Testis (tissue), 3 donors: ENCODE data around the gene RFK. TPM values are rescaled to one million over a fixed set of nuclear protein-coding genes. Genes with fewer than 3 reads are reported as not detected.

Experiments
- DNase-seq: peaks from one replicate; pipeline ENCODE4 v3.0.0-alpha.2; 2019
- H3K27ac ChIP-seq, 2 donors: fragments of 200-600 bp; sonication (generic); one replicate each; pipeline ENCODE4 v1.5.1; 2019
- H3K27me3 ChIP-seq: fragments of 200-600 bp; sonication (generic); one replicate; pipeline ENCODE4 v1.5.1; 2019
- H3K36me3 ChIP-seq: fragments of 200-600 bp; sonication (generic); one replicate; pipeline ENCODE4 v1.5.1; 2017; ENCODE audit warnings: low read depth; ENCODE audit errors: missing control alignments
- H3K4me1 ChIP-seq: fragments of 200-600 bp; sonication (generic); one replicate; pipeline ENCODE4 v1.5.1; 2019
- H3K4me3 ChIP-seq, 2 donors: fragments of 200-600 bp; sonication (generic); one replicate each; pipeline ENCODE4 v1.5.1; 2017 to 2019
- H3K9me3 ChIP-seq: fragments of 200-600 bp; sonication (generic); one replicate; pipeline ENCODE4 v1.5.1; 2017
- CTCF ChIP-seq, 3 experiments: fragments of 450-650 bp in 2 of 3; fragments of 200-600 bp in 1 of 3; sonication (generic) in 1 of 3; IDR thresholded peaks; one replicate each; pipeline ENCODE4 v1.5.1; 2016 to 2019; ENCODE audit warnings: antibody characterized with exemption in 3 of 3, mild to moderate bottlenecking in 2 of 3, moderate library complexity in 1 of 3
- POLR2A ChIP-seq: fragments of 450-650 bp; IDR thresholded peaks from one replicate; pipeline ENCODE4 v1.6.1; 2017; ENCODE audit warnings: antibody characterized with exemption, mild to moderate bottlenecking, moderate library complexity
- WGBS, 2 donors: methylation state at CpG; one replicate each; pipeline ENCODE4 v1.1.5; 2018; 5-methylcytosine and 5-hydroxymethylcytosine counted together
- intact Hi-C: fragments of 100-400 bp; cut with DNase I; formaldehyde crosslinking; loops from one replicate; pipeline ENCODE4 v1.15.1; 2023; ENCODE audit warnings: low total_unique reads
- polyA plus RNA-seq: library from polyadenylated mRNA; stranded (reverse); fragments of 350-450 nt; fragmentation: Illumina TruSeq; extraction: RNeasy Lipid Tissue Mini Kit (QIAGEN cat#74804); gene quantifications from one replicate; pipeline ENCODE4 v1.2.3, GENCODE V29; 2014; ENCODE audit warnings: low read depth, low replicate concordance; ENCODE audit not compliant: insufficient read depth
- total RNA-seq, 2 donors: library from RNA; depleted of rRNA; stranded (reverse); fragments of >200 nt; gene quantifications; one replicate each; pipeline ENCODE4 v1.2.3, GENCODE V29; 2016

The RFK gene
- total and polyA plus RNA-seq, 3 donors from 2014 or later: 39.3 to 69.7 (median 41.8) TPM

- 89 to 95% methylated on average over 2 of the region's 2 CpGs for WGBS, 2 donors
- H3K27me3 ChIP-seq: no peaks in the 10 kb centered on the region
Observed at GRCh38 chr9:76342858-76343257, 51.4 kb downstream of the RFK start.

GRCh38 chr9:76342201-76342600, 52.0 kb downstream of the RFK start:
- H3K4me1 ChIP-seq: no peaks in the 10 kb centered on the region
- DNase-seq: no peak
- no peak overlapping the region for H3K4me3 ChIP-seq
- no peaks in the 10 kb centered on the region for H3K27me3 ChIP-seq
- H3K9me3 ChIP-seq: no peaks in the 10 kb centered on the region
- no peak overlapping the region for H3K27ac ChIP-seq
- TF ChIP-seq POLR2A: no peak
- no peak for TF ChIP-seq CTCF (IDR thresholded peaks at IDR 0.05)
- no peaks in the 10 kb centered on the region for H3K36me3 ChIP-seq
- WGBS, 2 donors: 88 to 89% methylated on average over 1 of the region's 1 CpG
- intact Hi-C loops: no loop called here

More at GRCh38 chr9:76342858-76343257, 51.4 kb downstream of the RFK start:
- no peak overlapping the region for H3K4me3 ChIP-seq
- no peaks in the 10 kb centered on the region for H3K9me3 ChIP-seq
- intact Hi-C loops: no loop called here
- no peak overlapping the region for H3K27ac ChIP-seq
- no peaks in the 10 kb centered on the region for H3K4me1 ChIP-seq
- TF ChIP-seq CTCF (IDR thresholded peaks at IDR 0.05) (no peak), POLR2A (no peak)
- no peaks in the 10 kb centered on the region for H3K36me3 ChIP-seq
- DNase-seq: no peak

- no peaks in the 10 kb centered on the region for H3K36me3 ChIP-seq
- H3K9me3 ChIP-seq: no peaks in the 10 kb centered on the region
- TF ChIP-seq CTCF (IDR thresholded peaks at IDR 0.05): no peak
- no peak for TF ChIP-seq POLR2A
- intact Hi-C loops: no loop called here
- no peaks in the 10 kb centered on the region for H3K27me3 ChIP-seq
- WGBS, 2 donors: 83 to 95% methylated on average over 1 of the region's 1 CpG
- no peaks in the 10 kb centered on the region for H3K4me1 ChIP-seq
- no peak overlapping the region for H3K4me3 ChIP-seq
- DNase-seq: no peak
- H3K27ac ChIP-seq: no peak overlapping the region
Observed at GRCh38 chr9:76341616-76342015, 52.6 kb downstream of the RFK start.

GRCh38 chr9:76338418-76338817, 55.8 kb downstream of the RFK start:
- TF ChIP-seq POLR2A (no peak), CTCF (IDR thresholded peaks at IDR 0.05) (no peak)
- DNase-seq: no peak
- H3K27ac ChIP-seq: no peak overlapping the region
- H3K4me3 ChIP-seq: no peak overlapping the region
- 83 to 87% methylated on average over 6 of the region's 6 CpGs for WGBS, 2 donors
- H3K9me3 ChIP-seq: no peaks in the 10 kb centered on the region
- intact Hi-C loops: no loop called here
- H3K4me1 ChIP-seq: no peaks in the 10 kb centered on the region
- no peaks in the 10 kb centered on the region for H3K27me3 ChIP-seq
- H3K36me3 ChIP-seq: no peaks in the 10 kb centered on the region

GRCh38 chr9:76336027-76336426, 58.2 kb downstream of the RFK start:
- WGBS, 2 donors: 96 to 100% methylated on average over 1 of the region's 1 CpG
- Histone ChIP-seq H3K27ac (no peak overlapping the region), H3K27me3 (no peaks in the 10 kb centered on the region), H3K4me3 (no peak overlapping the region), H3K36me3 (no peaks in the 10 kb centered on the region), H3K9me3 (no peaks in the 10 kb centered on the region), H3K4me1 (no peaks in the 10 kb centered on the region)
- no peak for DNase-seq
- TF ChIP-seq CTCF (IDR thresholded peaks at IDR 0.05) (no peak), POLR2A (no peak)
- intact Hi-C loops: no loop called here

Other genes with a start within 250 kb of the RFK start
- 1 to 10 TPM; 2.1 to 7.5 TPM for gene GCNT1, start 64.8 kb upstream of the RFK start, total RNA-seq
- 6.0 TPM for gene GCNT1, start 64.8 kb upstream of the RFK start, polyA plus RNA-seq